M059J (cell line): ENCODE results near the gene ABCA2. TPM values are rescaled to one million over a fixed set of nuclear protein-coding genes. Genes with fewer than 3 reads are reported as not detected.

Experiments used
- DNase-seq: peaks from one replicate; pipeline ENCODE4 v3.0.0-alpha.2; 2012; ENCODE audit warnings: low read depth
- total RNA-seq: library from RNA; depleted of rRNA; stranded (reverse); fragments of >200 nt; shearing (Covaris generic); gene quantifications from 2 replicates; pipeline ENCODE4 v1.2.3, GENCODE V29; 2014; rRNA removed

ABCA2 gene
- total RNA-seq, 1 experiment from 2014 or later = 10.2 TPM

- DNase-seq = no peak
Observed at GRCh38 chr9:136964833-136965422, 63.1 kb downstream of the ABCA2 start.

GRCh38 chr9:136964171-136964689, 63.8 kb downstream of the ABCA2 start:
- no peak for DNase-seq

GRCh38 chr9:136963751-136964150, 64.3 kb downstream of the ABCA2 start:
- DNase-seq = no peak

DNA sequence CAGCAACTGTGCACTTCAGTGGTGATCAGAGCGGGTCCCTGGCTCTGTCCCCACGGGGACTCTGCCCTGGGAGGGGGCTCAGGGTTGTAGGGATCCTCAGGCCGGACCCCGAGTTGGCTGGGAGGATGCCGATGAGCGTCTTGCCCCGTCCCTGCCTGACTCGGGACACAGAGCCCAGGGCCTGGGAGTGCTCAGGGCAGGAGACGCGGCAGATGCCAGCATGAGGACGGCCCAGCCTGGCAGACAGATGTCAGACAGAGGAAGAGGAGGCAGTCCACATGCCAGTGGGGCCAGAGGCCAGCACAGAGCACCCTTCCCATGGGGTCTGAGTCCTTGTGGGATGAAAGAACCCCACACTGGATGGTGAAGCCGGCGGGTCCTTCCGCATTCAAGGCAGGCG, 64.7 kb downstream of the ABCA2 start:
- DNase-seq = no peak

DNA sequence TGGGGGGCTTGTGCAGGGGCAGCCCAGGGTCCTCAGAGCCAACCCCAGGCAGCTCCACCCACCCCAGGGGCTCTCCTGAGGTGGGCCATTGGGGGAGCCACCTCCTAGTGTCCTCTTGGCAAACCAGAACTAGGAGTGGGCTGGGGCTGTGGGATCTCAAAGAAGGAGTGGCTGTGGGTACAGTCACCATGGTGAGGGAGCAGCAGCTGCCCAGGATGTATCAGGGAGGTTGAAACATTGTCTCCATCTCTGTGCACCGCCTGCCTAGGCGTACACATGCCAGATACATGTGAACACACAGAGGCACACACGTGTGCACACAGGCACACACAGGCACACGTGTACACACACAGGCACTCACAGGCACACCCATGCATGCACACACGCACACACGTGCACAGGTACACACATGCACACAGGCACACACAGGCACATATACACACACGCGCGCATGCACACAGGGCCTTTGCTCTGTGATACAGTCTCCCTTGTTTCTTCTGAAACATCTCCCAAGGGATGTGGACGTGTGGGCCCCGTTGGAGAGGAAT, 65.3 kb downstream of the ABCA2 start:
- DNase-seq = no peak

GRCh38 chr9:136962163-136962562, 65.9 kb downstream of the ABCA2 start:
- no peak for DNase-seq

- no peak for DNase-seq
Observed at GRCh38 chr9:136961279-136962065, 66.6 kb downstream of the ABCA2 start.

DNA sequence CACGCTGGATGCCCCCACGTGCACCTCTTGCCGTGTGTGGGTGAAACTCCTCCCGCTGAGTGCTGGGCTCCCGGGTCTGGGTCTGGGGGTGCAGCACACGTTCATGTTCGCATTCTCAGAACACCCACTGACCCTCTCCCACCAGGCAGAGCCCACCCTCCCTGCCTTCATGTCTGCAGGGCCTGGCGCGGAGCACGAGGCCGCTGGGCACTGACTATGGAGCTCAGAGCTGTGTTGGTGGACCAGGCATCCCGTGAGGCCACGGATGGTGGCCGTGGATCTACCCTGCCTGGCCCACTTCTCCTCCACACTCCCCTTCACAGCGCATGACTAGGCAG, 67.1 kb downstream of the ABCA2 start:
- no peak for DNase-seq

GRCh38 chr9:136960212-136960937, 67.7 kb downstream of the ABCA2 start:
- DNase-seq = no peak

- no peak for DNase-seq
Observed at GRCh38 chr9:136958898-136959850, 68.9 kb downstream of the ABCA2 start.

DNA sequence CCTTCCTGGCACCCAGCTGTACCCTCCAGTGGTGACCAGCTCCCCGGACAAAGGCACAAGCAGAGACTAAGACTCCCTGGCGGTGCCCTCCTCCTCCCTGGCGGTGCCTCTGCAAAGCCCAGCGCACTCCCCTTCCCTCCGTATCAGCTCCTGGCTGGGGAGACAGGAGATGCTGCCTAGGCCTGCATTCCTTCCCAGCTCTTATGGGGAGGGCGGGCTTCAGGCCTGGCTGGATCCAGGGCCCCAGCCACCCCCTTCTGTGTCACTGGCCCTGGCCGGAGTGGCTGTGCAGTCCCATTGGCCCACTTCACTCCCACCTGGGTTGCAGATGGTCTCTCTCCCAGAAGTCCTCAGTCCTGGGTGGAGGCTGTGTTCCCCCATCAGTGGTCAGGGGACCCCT, 69.6 kb downstream of the ABCA2 start:
- no peak for DNase-seq

- DNase-seq = no peak
Observed at GRCh38 chr9:136957901-136958300, 70.1 kb downstream of the ABCA2 start.

DNA sequence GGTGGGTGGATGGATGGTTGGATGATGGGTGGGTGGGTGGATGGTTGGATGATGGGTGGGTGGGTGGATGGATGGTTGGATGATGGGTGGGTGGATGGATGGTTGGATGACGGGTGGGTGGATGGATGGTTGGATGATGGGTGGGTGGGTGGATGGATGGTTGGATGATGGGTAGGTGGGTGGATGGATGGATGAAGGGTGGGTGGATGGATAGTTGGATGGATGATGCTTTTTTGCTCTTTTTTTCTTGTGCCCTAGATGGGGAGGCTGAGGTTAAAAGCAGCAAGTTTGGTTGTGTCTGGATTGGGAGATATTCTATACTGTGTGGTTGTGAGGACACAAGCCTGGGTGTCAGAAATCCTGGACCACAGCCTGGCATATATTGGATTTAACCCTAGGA, 70.6 kb downstream of the ABCA2 start:
- DNase-seq = no peak

Other genes with a start within 250 kb of the ABCA2 start
- gene TMEM141, start 236.9 kb downstream of the ABCA2 start, total RNA-seq = 63.0 and 84.8 TPM in 2 replicates
- gene CCDC183, start 231.9 kb downstream of the ABCA2 start, total RNA-seq = not detected in 2 replicates
- gene RABL6, start 220.3 kb downstream of the ABCA2 start, total RNA-seq = 55.9 and 75.4 TPM in 2 replicates
- 0.15 and 1.1 TPM in 2 replicates for gene AJM1, start 185.8 kb downstream of the ABCA2 start, total RNA-seq
- 81.2 and 95.3 TPM in 2 replicates for gene PHPT1, start 178.8 kb downstream of the ABCA2 start, total RNA-seq
- 0.44 TPM in 1 of 2 replicates, not detected in the other for gene MAMDC4, start 175.9 kb downstream of the ABCA2 start, total RNA-seq
- gene EDF1, start 161.9 kb downstream of the ABCA2 start, total RNA-seq = 567 and 587 TPM in 2 replicates
- 13.6 and 26.8 TPM in 2 replicates for gene TRAF2, start 141.7 kb downstream of the ABCA2 start, total RNA-seq
- 78.4 and 117 TPM in 2 replicates for gene FBXW5, start 83.5 kb downstream of the ABCA2 start, total RNA-seq
- gene C8G, start 83.0 kb downstream of the ABCA2 start, total RNA-seq = 0.89 TPM in 1 of 2 replicates, not detected in the other
- gene LCN12, start 76.0 kb downstream of the ABCA2 start, total RNA-seq = 1.2 TPM in 1 of 2 replicates, not detected in the other
- not detected in 2 replicates for gene PTGDS, start 50.7 kb downstream of the ABCA2 start, total RNA-seq
- not detected in 2 replicates for gene LCNL1, start 45.2 kb downstream of the ABCA2 start, total RNA-seq
- gene PAXX, start 35.8 kb downstream of the ABCA2 start, total RNA-seq = 53.1 and 59.0 TPM in 2 replicates
- gene CLIC3, start 31.7 kb downstream of the ABCA2 start, total RNA-seq = 11.0 and 18.9 TPM in 2 replicates
- gene FUT7, start 3.9 kb upstream of the ABCA2 start, total RNA-seq = not detected in 2 replicates
- 8.2 and 10.7 TPM in 2 replicates for gene NPDC1, start 17.9 kb upstream of the ABCA2 start, total RNA-seq
- not detected in 2 replicates for gene ENTPD2, start 25.8 kb upstream of the ABCA2 start, total RNA-seq
- 11.8 and 28.5 TPM in 2 replicates for gene SAPCD2, start 42.3 kb upstream of the ABCA2 start, total RNA-seq
- gene UAP1L1, start 49.3 kb upstream of the ABCA2 start, total RNA-seq = 6.7 and 12.9 TPM in 2 replicates
- gene MAN1B1, start 58.7 kb upstream of the ABCA2 start, total RNA-seq = 86.8 and 145 TPM in 2 replicates
- 26.8 and 30.0 TPM in 2 replicates for gene DPP7, start 86.5 kb upstream of the ABCA2 start, total RNA-seq
- not detected in 2 replicates for gene GRIN1, start 110.9 kb upstream of the ABCA2 start, total RNA-seq
- not detected in 2 replicates for gene LRRC26, start 141.8 kb upstream of the ABCA2 start, total RNA-seq
- not detected in 2 replicates for gene TMEM210, start 143.8 kb upstream of the ABCA2 start, total RNA-seq
- 8.6 and 17.6 TPM in 2 replicates for gene ANAPC2, start 160.3 kb upstream of the ABCA2 start, total RNA-seq
- gene SSNA1, start 160.4 kb upstream of the ABCA2 start, total RNA-seq = 99.7 and 110 TPM in 2 replicates
- gene TPRN, start 172.5 kb upstream of the ABCA2 start, total RNA-seq = 4.5 and 8.5 TPM in 2 replicates
- gene TMEM203, start 177.4 kb upstream of the ABCA2 start, total RNA-seq = 68.2 and 68.9 TPM in 2 replicates
- 14.9 and 17.6 TPM in 2 replicates for gene NDOR1, start 177.5 kb upstream of the ABCA2 start, total RNA-seq
- 0.39 TPM in 1 of 2 replicates, not detected in the other for gene RNF208, start 194.0 kb upstream of the ABCA2 start, total RNA-seq
- gene CYSRT1, start 196.9 kb upstream of the ABCA2 start, total RNA-seq = 0.44 and 1.0 TPM in 2 replicates
- gene RNF224, start 199.3 kb upstream of the ABCA2 start, total RNA-seq = not detected in 2 replicates
- 0.10 TPM in 1 of 2 replicates, not detected in the other for gene SLC34A3, start 202.7 kb upstream of the ABCA2 start, total RNA-seq
- gene TUBB4B, start 213.1 kb upstream of the ABCA2 start, total RNA-seq = 273 and 381 TPM in 2 replicates
- gene STPG3, start 223.0 kb upstream of the ABCA2 start, total RNA-seq = not detected in 2 replicates
- gene NELFB, start 227.1 kb upstream of the ABCA2 start, total RNA-seq = 41.8 and 73.9 TPM in 2 replicates
- gene TOR4A, start 249.5 kb upstream of the ABCA2 start, total RNA-seq = 1.7 TPM in 2 replicates